Fibroblast of pulmonary artery (primary cell): ENCODE results near the gene MAML2.

Experiments
- DNase-seq: peaks from one replicate; pipeline ENCODE4 v3.0.0-alpha.2; 2010; ENCODE audit warnings: low read depth
- H3K4me3 ChIP-seq: replicated peaks from 2 replicates; pipeline ENCODE4 v1.5.1; 2011; ENCODE audit warnings: low read depth, mild to moderate bottlenecking, control low read depth, low read length, moderate library complexity
- CTCF ChIP-seq: IDR thresholded peaks from 2 replicates; pipeline ENCODE4 v1.5.1; 2011; ENCODE audit warnings: mild to moderate bottlenecking, control low read depth, low read length, inconsistent platforms; ENCODE audit errors: missing control alignments

The MAML2 gene

GRCh38 chr11:95926726-95927125 lies 416.3 kb downstream of the MAML2 start:
- no peak for TF ChIP-seq CTCF
- H3K4me3 ChIP-seq: no peak overlapping the region

More at GRCh38 chr11:95926726-95927125, 416.3 kb downstream of the MAML2 start:
- no peak for DNase-seq
